NCI-H748 (cell line): ENCODE results near the gene EVI5.

Source experiments
- DNase-seq: peaks from one replicate; lab custom pipeline; 2025; ENCODE audit not compliant: unreplicated experiment; lab: John Stamatoyannopoulos, UW

EVI5 gene

DNA sequence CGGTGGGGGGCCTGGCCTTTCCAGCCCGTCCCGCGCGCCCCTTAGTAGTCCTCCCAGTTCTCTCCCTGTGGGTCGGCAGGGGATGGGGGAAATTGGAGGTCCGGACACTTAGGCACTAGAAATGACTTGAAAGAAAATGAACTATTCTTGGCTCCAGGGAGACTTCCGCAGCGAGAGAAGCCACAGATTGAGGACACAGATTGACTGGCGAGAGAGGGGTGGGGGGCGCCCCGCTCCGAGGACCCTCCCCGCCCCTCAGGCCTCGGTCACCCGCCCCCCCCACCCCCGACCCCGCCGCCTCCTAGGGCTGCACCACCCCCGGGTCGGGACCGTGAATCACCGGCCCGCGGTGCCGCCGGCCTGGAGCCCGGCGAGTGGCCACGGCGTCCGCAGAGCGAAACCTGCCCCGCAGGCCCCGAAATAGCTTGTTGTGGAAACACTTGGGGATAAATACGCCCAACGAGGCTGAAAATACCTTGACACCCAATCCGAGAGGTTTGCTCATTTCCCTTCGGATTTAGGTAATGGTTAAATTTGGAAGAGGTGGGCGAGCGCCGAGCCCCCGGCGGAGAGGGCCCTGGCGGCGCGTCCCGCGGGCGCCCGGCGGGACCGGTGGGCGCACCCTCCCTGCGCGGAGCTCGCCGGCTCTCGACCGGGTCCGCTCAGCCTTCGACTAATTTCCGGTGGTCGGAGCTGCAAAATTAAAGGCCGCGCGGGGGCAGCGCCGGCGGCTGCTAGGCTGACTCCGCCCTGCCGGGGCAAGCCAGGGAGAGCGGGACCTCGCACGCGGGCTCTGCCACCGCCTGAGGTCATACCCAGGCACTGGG, 298.4 kb downstream of the EVI5 start, which contains the start of gene GFI1:
Gene GFI1 (minus strand): TSS at position 675 of the 827 bp plus-strand sequence. CDS start 3,438 bp downstream, outside the sequence.
- DNase-seq = peak; percentile 38

DNA sequence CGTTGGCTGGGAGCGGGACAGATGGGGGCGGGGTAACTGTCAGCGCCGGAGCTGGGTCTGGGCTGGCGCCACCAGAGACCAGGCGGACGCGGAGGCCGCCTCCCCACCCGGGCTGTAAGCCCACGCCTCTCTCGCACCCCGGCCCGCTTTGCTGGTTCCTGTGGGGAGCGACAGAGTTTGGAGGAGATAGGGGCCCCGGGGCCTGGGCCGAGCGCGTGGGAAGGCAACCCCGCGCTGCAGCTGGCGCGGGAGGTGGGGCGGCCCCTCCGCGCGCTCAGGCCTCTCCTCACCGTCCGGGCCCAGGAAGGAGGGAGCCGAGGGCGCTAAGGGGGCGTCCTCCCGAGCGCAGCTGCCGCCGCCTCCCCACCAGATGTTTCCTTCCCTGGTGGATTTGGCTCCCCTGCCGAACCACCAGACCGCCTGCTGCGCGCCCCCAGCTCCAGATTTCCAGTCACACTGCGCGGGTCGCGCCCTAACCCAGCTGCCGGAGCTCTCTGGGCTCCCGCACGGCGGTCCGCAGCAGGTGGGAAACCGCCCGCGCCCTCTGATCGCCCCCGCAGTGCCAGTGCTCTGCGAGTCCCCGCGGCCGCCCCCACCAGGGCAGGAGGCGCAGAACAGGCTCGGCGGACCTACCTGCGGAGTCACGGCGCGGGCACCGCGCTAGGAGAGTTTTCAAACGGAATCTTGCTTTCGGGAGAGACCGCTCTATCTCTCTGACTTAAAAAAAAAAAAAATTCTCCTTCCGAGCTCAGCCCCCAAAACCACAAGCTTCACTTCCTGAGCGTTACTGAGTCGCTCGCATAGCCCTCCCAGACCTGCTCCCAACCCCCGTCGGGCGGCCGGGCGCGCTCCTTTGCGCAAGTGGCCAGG, 299.3 kb downstream of the EVI5 start:
- peak; percentile 67 for DNase-seq

DNA sequence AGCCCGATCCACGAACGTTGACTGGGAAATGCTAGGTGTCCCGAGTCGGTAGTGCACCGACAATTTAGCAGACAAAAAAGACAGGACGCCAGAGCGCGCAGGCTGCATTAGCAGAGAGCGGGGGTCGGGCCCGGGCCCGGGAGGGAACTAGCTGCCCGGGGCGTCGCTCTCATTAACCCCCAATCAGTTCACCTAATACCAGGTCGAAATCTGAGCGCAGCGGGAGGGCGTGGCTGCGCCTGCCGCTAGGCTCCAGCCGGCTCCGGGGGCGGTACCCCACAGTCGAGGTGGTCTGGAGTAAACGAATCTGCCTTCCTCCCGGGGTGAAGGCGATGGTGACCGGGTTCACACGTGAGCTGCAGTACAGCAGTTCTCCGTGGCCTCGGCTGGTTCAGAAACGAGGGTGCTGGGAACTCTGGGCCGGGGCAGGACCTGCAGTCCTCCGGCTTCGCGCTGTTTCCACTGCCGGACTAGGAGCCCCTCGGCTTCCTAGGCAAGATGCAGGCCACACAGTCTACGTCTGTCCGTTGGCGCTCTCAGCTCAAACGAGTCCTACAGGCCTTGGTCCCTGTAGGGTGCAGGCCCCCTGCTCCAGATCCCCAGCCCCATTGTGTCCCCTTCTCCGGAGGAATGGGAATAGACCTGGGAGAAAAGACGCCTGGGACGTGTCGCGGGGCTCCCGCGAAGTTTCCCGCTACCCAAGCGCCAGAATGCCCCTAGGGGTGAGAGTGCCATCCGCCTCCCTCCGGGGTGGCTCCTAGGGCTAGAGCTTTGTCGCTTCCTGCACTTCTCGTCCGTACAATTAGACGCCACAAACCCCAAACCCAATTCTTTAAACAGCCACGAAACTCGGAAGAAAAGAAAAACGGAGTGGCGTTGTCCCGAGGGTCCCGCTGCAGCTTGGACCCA, 300.2 kb downstream of the EVI5 start:
- DNase-seq = peak; percentile 57

- peak; percentile 53 for DNase-seq
Observed at GRCh38 chr1:92483610-92484471, 301.1 kb downstream of the EVI5 start.

DNA sequence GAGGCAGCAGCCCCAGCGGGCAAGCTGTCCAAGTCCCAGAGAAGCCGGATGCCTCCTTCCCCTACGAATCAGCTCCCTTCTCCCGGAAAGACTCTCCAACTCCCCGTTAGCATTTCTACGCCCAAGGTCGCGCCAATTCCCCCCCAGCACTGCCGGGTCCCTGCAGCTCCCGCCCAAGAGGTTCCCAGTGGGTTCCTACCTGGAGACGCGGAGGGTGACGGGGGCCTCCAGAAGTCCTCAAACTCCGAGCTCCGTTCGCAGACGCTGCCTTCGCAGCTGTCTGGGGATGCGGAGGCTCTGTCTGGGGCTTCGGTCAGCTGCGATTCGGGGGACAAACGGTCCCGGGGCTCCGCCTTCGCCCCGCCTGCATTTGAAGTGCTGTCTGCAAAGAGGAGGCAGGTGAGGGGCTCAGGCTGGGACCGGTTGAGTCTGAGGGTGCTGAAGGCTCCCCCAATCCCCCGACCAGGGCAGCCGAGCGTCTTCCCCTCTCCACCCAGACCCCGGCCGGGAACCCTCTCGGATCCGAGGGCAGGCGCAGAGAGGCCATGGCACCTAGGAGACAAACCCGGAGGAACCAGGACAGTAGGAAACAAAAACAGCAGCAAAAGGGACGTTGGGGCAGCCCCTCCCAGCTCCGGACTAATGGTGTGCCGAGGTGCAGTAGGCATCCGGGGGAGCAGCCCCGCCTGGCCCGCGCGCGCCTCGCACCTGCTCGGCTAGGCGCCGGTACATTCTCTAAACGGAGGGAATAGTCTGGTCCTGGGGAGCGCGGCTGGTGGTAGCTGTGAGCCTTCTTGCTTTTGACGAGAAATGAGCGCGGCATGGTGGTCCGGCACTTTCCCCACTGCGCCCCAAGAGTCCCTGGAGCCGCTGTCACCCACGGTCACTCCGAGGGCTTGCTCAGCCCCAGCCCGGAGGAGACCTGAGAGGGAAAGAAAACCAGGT, 302.0 kb downstream of the EVI5 start:
- DNase-seq = peak; percentile 55

DNA sequence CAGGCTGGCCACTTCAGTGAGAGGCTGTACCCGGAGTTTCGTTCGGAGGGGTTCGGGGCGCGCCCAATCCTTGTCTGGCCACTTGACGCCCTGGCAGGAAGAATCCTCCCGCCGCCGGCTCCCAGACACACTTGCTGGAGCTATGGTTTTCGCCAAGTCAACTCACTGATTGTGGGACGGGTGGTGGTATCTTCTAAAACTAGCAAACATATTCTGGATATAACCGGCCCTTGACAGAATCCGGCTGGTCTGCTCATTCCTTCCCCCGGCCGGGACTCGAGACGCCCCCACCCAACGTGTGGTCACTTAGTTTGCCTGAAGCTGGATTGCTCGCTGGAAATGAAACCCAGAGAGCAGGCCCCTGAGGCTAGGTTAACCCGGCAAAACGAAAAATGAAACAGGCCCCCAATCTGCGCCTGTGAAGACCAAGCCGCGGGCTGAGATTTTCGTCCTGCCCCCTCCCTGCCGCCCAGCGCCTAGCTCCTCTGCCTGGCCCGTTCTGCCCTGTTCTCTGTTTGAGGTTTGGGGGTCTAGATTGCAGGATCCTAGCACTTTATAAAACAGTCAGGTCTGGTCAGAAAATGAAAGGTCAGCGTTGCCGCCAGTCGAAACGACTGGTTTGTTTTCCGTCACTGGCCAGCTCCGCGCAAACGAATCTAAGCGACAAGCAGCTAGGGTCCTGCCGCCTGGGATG, 302.8 kb downstream of the EVI5 start:
- no peak for DNase-seq

DNA sequence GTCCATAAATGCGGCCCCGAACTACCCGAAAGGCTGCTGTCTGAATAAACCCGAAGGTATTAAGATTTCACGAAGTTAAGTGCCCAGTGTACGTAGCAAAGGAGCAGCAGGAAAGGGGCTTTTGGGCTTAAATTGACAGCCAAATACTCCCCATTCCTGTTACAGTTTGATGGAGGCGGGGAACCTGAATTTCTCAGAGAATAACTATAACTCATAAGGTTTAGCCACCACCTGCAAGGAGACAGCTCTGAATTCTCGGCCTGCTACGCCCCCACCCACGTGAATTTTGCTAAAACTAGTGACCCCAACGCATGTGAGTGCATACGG, 303.3 kb downstream of the EVI5 start:
- no peak for DNase-seq

DNA sequence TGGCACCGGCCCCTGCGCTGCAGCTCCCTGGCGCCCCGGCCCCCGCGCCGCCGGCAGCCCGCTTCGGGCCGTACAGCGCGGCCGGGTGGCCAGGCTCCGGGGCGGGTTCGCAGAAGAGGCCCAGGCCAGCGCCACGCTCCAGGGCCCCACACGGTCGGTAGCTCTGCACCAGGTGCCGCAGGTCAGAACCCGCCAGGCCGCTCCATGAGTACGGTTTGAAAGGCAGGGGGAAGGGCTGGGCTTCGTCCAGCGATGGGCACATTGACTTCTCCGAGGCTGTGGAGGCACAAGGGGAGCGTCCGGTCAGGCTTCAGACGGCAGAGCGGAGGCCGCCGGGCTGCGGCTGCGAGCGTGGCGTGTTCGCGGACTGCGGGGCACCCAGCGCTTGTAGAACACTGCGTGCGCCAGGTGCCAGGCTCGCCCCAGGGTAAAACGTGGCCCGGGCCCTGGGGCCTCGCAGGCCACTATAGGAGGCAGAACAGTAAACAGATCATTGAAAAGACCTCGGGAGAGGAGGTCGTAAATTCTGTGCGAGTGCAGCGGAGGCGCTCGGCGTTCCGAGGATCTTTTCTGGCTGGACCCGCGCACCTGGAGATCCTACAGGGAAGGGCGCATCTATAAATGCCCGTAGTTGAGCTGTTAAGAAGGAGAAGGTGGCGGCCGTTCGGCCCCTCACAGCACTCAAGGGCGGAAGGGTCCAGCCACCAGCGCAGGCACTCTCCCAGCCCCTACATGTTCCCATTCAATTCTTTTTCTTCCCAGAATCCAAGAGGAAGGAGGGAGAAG, 303.9 kb downstream of the EVI5 start:
- no peak for DNase-seq

DNA sequence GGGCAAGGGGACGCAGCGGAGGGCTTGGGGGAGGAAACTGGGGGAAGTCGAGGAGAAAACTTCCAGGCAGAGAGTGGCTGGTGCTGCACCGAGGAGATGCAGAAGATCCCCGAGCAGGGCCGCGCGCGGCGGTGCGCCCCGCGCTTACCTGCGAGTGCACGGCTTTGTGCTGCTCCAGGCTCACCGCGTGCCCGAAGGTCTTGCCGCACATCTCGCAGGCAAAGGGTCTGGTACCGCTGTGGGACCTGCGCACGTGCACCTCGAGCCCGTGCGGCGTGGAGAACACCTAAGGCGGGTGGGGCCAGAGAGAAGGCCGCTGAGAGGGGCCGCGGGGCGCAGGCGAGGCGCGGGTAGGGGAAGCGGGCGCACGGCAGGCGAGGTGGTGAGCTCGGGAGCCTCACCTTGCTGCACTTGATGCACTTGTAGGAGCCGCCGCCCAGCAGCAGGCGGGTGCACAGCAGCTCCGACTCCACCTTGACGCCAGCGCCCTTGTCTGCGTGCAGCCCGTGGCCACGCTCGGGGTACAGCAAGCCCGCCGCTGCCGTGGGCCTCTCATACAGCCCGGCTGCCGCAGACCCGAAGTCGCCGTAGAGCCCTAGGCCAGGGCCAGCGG, 304.6 kb downstream of the EVI5 start:
- DNase-seq = no peak

DNA sequence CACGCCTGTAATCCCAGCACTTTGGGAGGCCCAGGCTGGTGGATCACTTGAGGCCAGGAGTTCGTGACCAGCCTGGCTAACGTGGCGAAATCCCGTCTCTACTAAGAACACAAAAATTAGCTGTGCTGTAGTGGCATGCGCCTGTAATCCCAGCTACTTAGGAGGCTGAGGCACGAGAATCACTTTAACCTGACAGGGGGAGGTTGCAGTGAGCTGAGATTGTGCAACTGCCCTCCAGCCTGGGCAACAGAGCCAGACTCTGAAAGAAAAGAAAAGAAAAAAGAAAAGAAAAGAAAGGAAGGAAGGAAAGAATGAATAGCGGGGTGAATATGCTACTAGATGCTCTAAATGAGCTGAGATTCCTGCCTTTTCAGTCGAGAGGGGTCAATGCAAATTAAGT, 305.3 kb downstream of the EVI5 start:
- no peak for DNase-seq

GRCh38 chr1:92478393-92478792, 306.5 kb downstream of the EVI5 start:
- no peak for DNase-seq

GRCh38 chr1:92476071-92476631, 308.8 kb downstream of the EVI5 start:
- no peak for DNase-seq

- DNase-seq = no peak
Observed at GRCh38 chr1:92475029-92475428, 309.9 kb downstream of the EVI5 start.

GRCh38 chr1:92473781-92474495, 311.0 kb downstream of the EVI5 start:
- DNase-seq = no peak

GRCh38 chr1:92470216-92470615, 314.7 kb downstream of the EVI5 start:
- DNase-seq = no peak

- no peak for DNase-seq
Observed at GRCh38 chr1:92466683-92467352, 318.1 kb downstream of the EVI5 start.
